Fibroblast of lung (primary cell): ENCODE data around the gene OR10T2. TPM values are rescaled to one million over a fixed set of nuclear protein-coding genes. Genes with fewer than 3 reads are reported as not detected.

Experiments used
- DNase-seq, 2 donors: peaks; one replicate each; pipeline versions ENCODE4 v3.0.0 to v3.0.0-alpha.2; 2010; ENCODE audit warnings: low read depth in 2 of 2
- H2AFZ ChIP-seq: 2 replicates; pipeline ENCODE4 v1.5.1; 2012; ENCODE audit warnings: low read length, control low read depth, inconsistent platforms
- H3K27ac ChIP-seq: 2 replicates; pipeline ENCODE4 v1.5.1; 2011; ENCODE audit warnings: low read length, control low read depth; ENCODE audit not compliant: insufficient read depth
- H3K27me3 ChIP-seq: 2 replicates; pipeline ENCODE4 v1.5.1; 2011; ENCODE audit warnings: mild to moderate bottlenecking, low read length; ENCODE audit not compliant: control insufficient read depth, insufficient read depth
- H3K36me3 ChIP-seq: 2 replicates; pipeline ENCODE4 v1.5.1; 2011; ENCODE audit warnings: low read length; ENCODE audit not compliant: control insufficient read depth, insufficient read depth
- H3K4me1 ChIP-seq: 2 replicates; pipeline ENCODE4 v1.5.1; 2011; ENCODE audit warnings: low read length; ENCODE audit not compliant: control insufficient read depth, insufficient read depth; ENCODE audit errors: extremely low read depth
- H3K4me2 ChIP-seq: 2 replicates; pipeline ENCODE4 v1.5.1; 2011; ENCODE audit warnings: low read length, control low read depth; ENCODE audit not compliant: insufficient read depth; ENCODE audit errors: extremely low read depth
- H3K4me3 ChIP-seq, 4 experiments: fragments of 200-600 bp in 1 of 4; sonication (generic) in 1 of 4; replicated peaks in 1 of 4; 2 replicates each; pipeline ENCODE4 v1.5.1; 2011 to 2016; ENCODE audit warnings: low read length in 4 of 4, low read depth in 3 of 4, mild to moderate bottlenecking in 3 of 4, control low read depth in 2 of 4, inconsistent platforms in 1 of 4, mixed read lengths in 1 of 4; ENCODE audit not compliant: insufficient read depth in 1 of 4; ENCODE audit errors: control extremely low read depth in 1 of 4
- H3K79me2 ChIP-seq: 2 replicates; pipeline ENCODE4 v1.5.1; 2012; ENCODE audit warnings: mild to moderate bottlenecking, low read length, inconsistent platforms; ENCODE audit not compliant: control insufficient read depth, insufficient read depth
- H3K9ac ChIP-seq: 2 replicates; pipeline ENCODE4 v1.5.1; 2011; ENCODE audit warnings: mild to moderate bottlenecking, low read length, control low read depth; ENCODE audit not compliant: insufficient read depth
- H3K9me3 ChIP-seq: 2 replicates; pipeline ENCODE4 v1.5.1; 2012; ENCODE audit warnings: low read depth, low read length; ENCODE audit not compliant: control insufficient read depth, insufficient read depth
- H4K20me1 ChIP-seq: 2 replicates; pipeline ENCODE4 v1.5.1; 2011; ENCODE audit warnings: low read length; ENCODE audit not compliant: control insufficient read depth, insufficient read depth; ENCODE audit errors: extremely low read depth
- CTCF ChIP-seq, 2 donors: IDR thresholded peaks in 1 of 2; conservative IDR thresholded peaks in 1 of 2; 1 replicate in 1 of 2; 2 replicates in 1 of 2; pipeline ENCODE4 v1.5.1; 2011 to 2012; ENCODE audit warnings: low read length in 2 of 2, control low read depth in 1 of 2, inconsistent platforms in 1 of 2, low read depth in 1 of 2, mild to moderate bottlenecking in 1 of 2
- EZH2 ChIP-seq: IDR thresholded peaks from 2 replicates; pipeline ENCODE4 v1.5.1; 2012; ENCODE audit warnings: low read length, control low read depth, mild to moderate bottlenecking; ENCODE audit errors: missing control alignments
- polyA plus RNA-seq, 2 donors: library from polyadenylated mRNA; depleted of rRNA in 1 of 2; stranded (reverse) in 1 of 2; unstranded in 1 of 2; fragments of >200 nt; gene quantifications; 2 replicates each; pipeline ENCODE4 v1.2.1, GENCODE V29; 2011 to 2012; ENCODE audit warnings: missing spikeins in 1 of 2
- total RNA-seq: library from RNA; depleted of rRNA; stranded (reverse); fragments of >200 nt; gene quantifications from 2 replicates; pipeline ENCODE4 v1.2.1, GENCODE V29; 2014

The OR10T2 gene
- total and polyA plus RNA-seq, 2 donors (not counting 1 experiment from before 2014, with no cell fraction given): not detected

- no peaks in the 10 kb centered on the region for H3K4me1 ChIP-seq
- H2AFZ ChIP-seq: no peak within 1 kb of the TSS
These were observed 26.9 kb upstream of the OR10T2 start, which contains the start of gene OR10K2 for GRCh38 chr1:158426137-158426536. TSS of gene OR10K2 (minus strand) at chr1:158426237. CDS start at chr1:158420866, 5,371 bp downstream.

DNA sequence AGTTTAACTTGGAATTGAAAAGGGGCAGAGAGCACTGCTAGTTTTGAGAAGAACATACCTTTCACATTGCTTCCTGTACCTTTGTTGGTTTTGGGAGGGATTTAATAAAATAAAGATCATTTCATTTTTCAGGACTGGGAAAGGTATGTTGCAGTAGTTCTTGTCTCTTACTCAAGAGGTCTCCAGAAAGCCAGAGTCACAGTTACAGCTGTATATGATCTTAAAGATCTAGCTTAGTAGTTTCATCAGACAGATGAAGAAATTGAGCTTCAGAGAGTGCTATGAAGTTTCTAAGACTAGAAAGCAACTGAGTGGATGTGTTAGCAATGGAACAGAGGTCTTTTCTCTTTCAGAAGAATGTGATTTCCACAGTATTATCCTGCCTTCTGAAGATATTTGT is 25.8 kb upstream of the OR10T2 start:
- Histone ChIP-seq H3K4me3 (no peak overlapping the region), H3K9me3 (no peaks in the 10 kb centered on the region), H2AFZ (no peak overlapping the region), H3K27ac (no peak overlapping the region), H3K79me2 (no peaks in the 10 kb centered on the region), H4K20me1 (no peaks in the 10 kb centered on the region), H3K36me3 (no peaks in the 10 kb centered on the region), H3K27me3 (no peaks in the 10 kb centered on the region), H3K4me1 (no peaks in the 10 kb centered on the region), H3K9ac (no peak overlapping the region), H3K4me2 (no peak overlapping the region)
- no peak for DNase-seq
- TF ChIP-seq CTCF (conservative IDR thresholded peaks at IDR 0.05 in 1 of 2, IDR thresholded peaks at IDR 0.05 in 1 of 2; ENCODE audit: low read depth in 1 of 2, low read length in 2 of 2): no peak
- no peak for TF ChIP-seq EZH2

More at GRCh38 chr1:158426137-158426536, 26.9 kb upstream of the OR10T2 start, which contains the start of gene OR10K2:
- no peak within 1 kb of the TSS for H3K9ac ChIP-seq
- TF ChIP-seq CTCF (conservative IDR thresholded peaks at IDR 0.05 in 1 of 2, IDR thresholded peaks at IDR 0.05 in 1 of 2; ENCODE audit: low read depth in 1 of 2, low read length in 2 of 2): no peak
- TF ChIP-seq EZH2: no peak
- no peak within 1 kb of the TSS for H3K27ac ChIP-seq
- no peak within 1 kb of the TSS for H3K4me3 ChIP-seq
- H4K20me1 ChIP-seq: no peaks in the 10 kb centered on the region
- H3K9me3 ChIP-seq: no peaks in the 10 kb centered on the region
- H3K27me3 ChIP-seq: no peaks in the 10 kb centered on the region
- DNase-seq: no peak
- H3K4me2 ChIP-seq: no peak within 1 kb of the TSS
- H3K36me3 ChIP-seq: no peaks in the 10 kb centered on the region
- no peaks in the 10 kb centered on the region for H3K79me2 ChIP-seq

DNA sequence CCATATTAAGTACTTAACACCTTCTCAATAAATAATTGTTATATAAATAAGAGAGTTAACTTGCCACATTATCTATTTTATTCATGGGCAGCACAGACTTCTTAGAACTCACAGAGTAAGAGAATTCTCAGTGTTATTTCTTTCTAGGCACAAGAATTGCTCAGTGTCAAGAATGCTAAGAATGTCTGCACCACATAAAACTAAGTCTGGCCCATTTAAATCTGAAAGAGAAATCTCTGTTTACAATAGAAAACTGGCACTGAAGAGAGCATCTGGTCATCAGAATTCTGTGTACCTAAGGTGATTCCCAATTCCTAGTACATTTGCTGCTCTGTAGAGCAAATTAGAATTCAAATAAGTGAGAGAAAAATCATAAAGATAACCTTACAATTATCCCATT is 22.9 kb upstream of the OR10T2 start:
- Histone ChIP-seq H4K20me1 (no peaks in the 10 kb centered on the region), H3K4me2 (no peak overlapping the region), H3K9ac (no peak overlapping the region), H3K27me3 (no peaks in the 10 kb centered on the region), H3K36me3 (no peaks in the 10 kb centered on the region), H3K4me3 (no peak overlapping the region), H3K4me1 (no peaks in the 10 kb centered on the region), H3K27ac (no peak overlapping the region), H3K79me2 (no peaks in the 10 kb centered on the region), H2AFZ (no peak overlapping the region), H3K9me3 (no peaks in the 10 kb centered on the region)
- no peak for DNase-seq
- TF ChIP-seq CTCF (conservative IDR thresholded peaks at IDR 0.05 in 1 of 2, IDR thresholded peaks at IDR 0.05 in 1 of 2; ENCODE audit: low read depth in 1 of 2, low read length in 2 of 2) (no peak), EZH2 (no peak)
